ENCODE measurements around the gene PRKAG2.

Gene PRKAG2

GRCh38 chr7:151704299-151704959 is 172.5 kb downstream of the PRKAG2 start:
- H4K8ac ChIP-seq (ENCODE audit: low read depth, low read length), result no peak overlapping the region
- no peak overlapping the region for H3K4ac ChIP-seq (ENCODE audit: low read depth, low read length)
- no peaks in the 10 kb centered on the region for H3K9me3 ChIP-seq (ENCODE audit: insufficient read depth, low read depth, low read length)
- DNase-seq, result peak in 1 of 2 donors; percentile 59
- no peaks in the 10 kb centered on the region for H3K79me2 ChIP-seq (ENCODE audit: control insufficient read depth, insufficient read depth, low read length, poor library complexity)
- H3K4me2 ChIP-seq (ENCODE audit: low read length), result no peak overlapping the region
- no peak overlapping the region for H2BK5ac ChIP-seq (ENCODE audit: low read depth, low read length, poor library complexity)
- H3K14ac ChIP-seq (ENCODE audit: low read length), result no peak overlapping the region
- H4K91ac ChIP-seq (ENCODE audit: low read depth, low read length), result no peak overlapping the region
- no peak overlapping the region for H3K9ac ChIP-seq (ENCODE audit: low read length)
- no peak overlapping the region for H3K4me3 ChIP-seq (ENCODE audit: low read depth, low read length)
- no peaks in the 10 kb centered on the region for H3K27me3 ChIP-seq (ENCODE audit: insufficient read depth, low read length)
- no peaks in the 10 kb centered on the region for H3K36me3 ChIP-seq (ENCODE audit: control insufficient read depth in 1 of 2, insufficient read depth in 2 of 2, low read length in 2 of 2)
- H2BK120ac ChIP-seq (ENCODE audit: insufficient read depth, low read length, poor library complexity), result no peak overlapping the region
- H2AK5ac ChIP-seq (ENCODE audit: low read length), result no peak overlapping the region
- no peak overlapping the region for H3K18ac ChIP-seq (ENCODE audit: low read length)
- no peak overlapping the region for H2AFZ ChIP-seq (ENCODE audit: insufficient read depth, low read length, poor library complexity)
- no peak overlapping the region for H3K27ac ChIP-seq (ENCODE audit: low read depth, low read length)
- no peak overlapping the region for H2BK12ac ChIP-seq (ENCODE audit: low read length)
- WGBS (ENCODE audit: extremely low coverage, insufficient coverage, insufficient read length), result no CpG with 5 or more reads among the region's 15 CpGs
- H4K12ac ChIP-seq (ENCODE audit: low read depth, low read length), result no peak overlapping the region
- H3K4me1 ChIP-seq (ENCODE audit: control insufficient read depth in 1 of 2, insufficient read depth in 2 of 2, low read length in 2 of 2), result peaks cover 4 to 16% of the 10 kb centered on the region in 2 experiments
- H3K23ac ChIP-seq (ENCODE audit: low read length), result no peak overlapping the region
- peaks cover 7% of the 10 kb centered on the region for H3K79me1 ChIP-seq (ENCODE audit: low read length)

DNA sequence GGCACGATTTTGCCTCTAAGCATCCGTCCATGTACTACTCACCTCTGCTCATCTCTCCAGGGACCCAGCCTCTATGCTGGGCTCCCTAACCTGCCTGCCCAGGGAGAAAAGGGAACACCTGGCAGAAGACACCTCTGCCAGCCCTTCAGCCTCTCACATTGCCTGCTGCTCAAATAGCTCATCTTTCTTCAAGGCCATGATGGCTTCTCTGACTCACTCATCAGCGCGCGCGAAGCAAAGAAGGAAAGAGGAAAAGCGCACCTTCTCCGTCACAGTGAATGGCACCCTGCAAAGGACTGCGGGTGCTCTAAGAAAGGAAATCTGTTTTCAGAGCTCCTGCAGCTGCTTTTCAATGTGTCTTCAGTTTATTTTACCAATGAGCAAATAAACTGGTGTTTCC is 174.0 kb downstream of the PRKAG2 start:
- peaks cover 4% of the 10 kb centered on the region for H3K9me3 ChIP-seq (ENCODE audit: insufficient read depth, low read depth, low read length)
- WGBS (ENCODE audit: extremely low coverage, insufficient coverage, insufficient read length), result no CpG with 5 or more reads among the region's 9 CpGs
- H3K4me2 ChIP-seq (ENCODE audit: low read length), result no peak overlapping the region

DNA sequence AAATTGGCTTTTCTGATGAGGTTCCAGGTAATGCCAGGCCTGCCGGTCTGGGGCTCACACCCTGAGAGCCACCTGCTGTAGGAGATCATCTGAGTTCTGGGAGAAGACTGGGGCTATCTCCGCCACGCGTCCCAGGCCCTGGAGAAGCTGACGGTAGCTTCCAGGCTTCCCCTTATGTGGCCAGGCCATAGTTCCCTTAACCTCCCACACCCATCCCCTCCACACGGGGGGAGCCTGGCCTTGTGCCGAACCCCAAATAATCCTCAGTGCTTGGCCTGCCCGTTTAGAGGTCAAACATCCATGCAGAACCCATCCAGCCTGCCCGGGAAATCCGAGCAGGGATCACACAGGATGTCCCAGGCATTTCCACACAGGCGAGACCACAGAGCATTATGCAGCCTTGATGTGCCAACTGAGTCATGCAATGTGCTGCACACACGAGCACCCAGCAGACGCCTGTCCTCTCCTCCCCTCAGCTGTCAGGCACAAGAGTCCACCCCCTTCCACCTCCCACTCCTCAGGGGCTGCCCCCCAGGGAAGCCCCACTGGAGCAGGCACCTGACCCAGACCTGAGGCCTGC is 176.2 kb downstream of the PRKAG2 start:
- Histone ChIP-seq H3K27me3 (ENCODE audit: insufficient read depth, low read length) (no peaks in the 10 kb centered on the region), H3K23ac (ENCODE audit: low read length) (no peak overlapping the region), H3K14ac (ENCODE audit: low read length) (no peak overlapping the region), H3K4me3 (ENCODE audit: low read depth, low read length) (no peak overlapping the region), H4K12ac (ENCODE audit: low read depth, low read length) (no peak overlapping the region), H3K27ac (ENCODE audit: low read depth, low read length) (no peak overlapping the region), H3K18ac (ENCODE audit: low read length) (no peak overlapping the region), H3K9me3 (ENCODE audit: insufficient read depth, low read depth, low read length) (peaks cover 4% of the 10 kb centered on the region), H3K4me1 (ENCODE audit: control insufficient read depth in 1 of 2, insufficient read depth in 2 of 2, low read length in 2 of 2) (peaks cover 6 to 14% of the 10 kb centered on the region in 2 experiments), H4K91ac (ENCODE audit: low read depth, low read length) (no peak overlapping the region), H2AK5ac (ENCODE audit: low read length) (no peak overlapping the region), H2BK5ac (ENCODE audit: low read depth, low read length, poor library complexity) (no peak overlapping the region), H3K9ac (ENCODE audit: low read length) (no peak overlapping the region), H3K79me2 (ENCODE audit: control insufficient read depth, insufficient read depth, low read length, poor library complexity) (no peaks in the 10 kb centered on the region), H3K4me2 (ENCODE audit: low read length) (no peak overlapping the region), H3K36me3 (ENCODE audit: control insufficient read depth in 1 of 2, insufficient read depth in 2 of 2, low read length in 2 of 2) (no peaks in the 10 kb centered on the region), H2BK12ac (ENCODE audit: low read length) (no peak overlapping the region), H3K79me1 (ENCODE audit: low read length) (peaks cover 13% of the 10 kb centered on the region), H2BK120ac (ENCODE audit: insufficient read depth, low read length, poor library complexity) (no peak overlapping the region), H3K4ac (ENCODE audit: low read depth, low read length) (no peak overlapping the region), H2AFZ (ENCODE audit: insufficient read depth, low read length, poor library complexity) (no peak overlapping the region), H4K8ac (ENCODE audit: low read depth, low read length) (no peak overlapping the region)
- no CpG with 5 or more reads among the region's 13 CpGs for WGBS (ENCODE audit: extremely low coverage, insufficient coverage, insufficient read length)
- DNase-seq, result no peak

More for the DNA sequence above, 174.0 kb downstream of the PRKAG2 start:
- H2BK12ac ChIP-seq (ENCODE audit: low read length), result peak overlapping the region; percentile 32
- peaks cover 7% of the 10 kb centered on the region for H3K79me1 ChIP-seq (ENCODE audit: low read length)
- no peak overlapping the region for H2BK5ac ChIP-seq (ENCODE audit: low read depth, low read length, poor library complexity)
- H2AFZ ChIP-seq (ENCODE audit: insufficient read depth, low read length, poor library complexity), result no peak overlapping the region
- H4K91ac ChIP-seq (ENCODE audit: low read depth, low read length), result no peak overlapping the region
- no peak overlapping the region for H3K4me3 ChIP-seq (ENCODE audit: low read depth, low read length)
- no peak overlapping the region for H4K8ac ChIP-seq (ENCODE audit: low read depth, low read length)
- H3K27me3 ChIP-seq (ENCODE audit: insufficient read depth, low read length), result no peaks in the 10 kb centered on the region
- no peak overlapping the region for H2BK120ac ChIP-seq (ENCODE audit: insufficient read depth, low read length, poor library complexity)
- no peak overlapping the region for H3K27ac ChIP-seq (ENCODE audit: low read depth, low read length)
- H3K79me2 ChIP-seq (ENCODE audit: control insufficient read depth, insufficient read depth, low read length, poor library complexity), result no peaks in the 10 kb centered on the region
- peaks cover 4 to 16% of the 10 kb centered on the region in 2 experiments for H3K4me1 ChIP-seq (ENCODE audit: control insufficient read depth in 1 of 2, insufficient read depth in 2 of 2, low read length in 2 of 2)
- no peak overlapping the region for H3K14ac ChIP-seq (ENCODE audit: low read length)
- DNase-seq, result peak; percentile 65 to 75
- H3K9ac ChIP-seq (ENCODE audit: low read length), result no peak overlapping the region
- H3K36me3 ChIP-seq (ENCODE audit: control insufficient read depth in 1 of 2, insufficient read depth in 2 of 2, low read length in 2 of 2), result no peaks in the 10 kb centered on the region
- H2AK5ac ChIP-seq (ENCODE audit: low read length), result no peak overlapping the region
- H4K12ac ChIP-seq (ENCODE audit: low read depth, low read length), result no peak overlapping the region
- no peak overlapping the region for H3K23ac ChIP-seq (ENCODE audit: low read length)
- no peak overlapping the region for H3K4ac ChIP-seq (ENCODE audit: low read depth, low read length)
- H3K18ac ChIP-seq (ENCODE audit: low read length), result no peak overlapping the region

DNA sequence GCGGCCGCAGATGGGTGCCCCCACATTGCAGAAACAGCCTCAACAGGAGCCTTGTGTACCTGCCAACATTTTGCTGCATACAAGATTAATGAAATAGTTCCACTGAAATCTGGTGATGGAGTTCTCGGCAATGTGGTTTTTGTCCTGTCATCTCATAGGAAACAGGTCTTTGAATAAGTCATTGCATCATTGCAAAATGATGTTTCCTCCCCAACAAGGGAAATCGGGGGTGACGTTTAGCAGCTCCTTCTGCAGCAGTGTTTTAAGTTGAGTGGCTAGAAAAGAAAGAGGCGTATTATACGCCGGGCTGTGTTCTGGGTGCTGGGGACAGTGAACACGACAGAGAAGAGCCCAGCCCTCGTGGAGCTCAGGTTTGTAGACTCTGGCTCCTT is 177.0 kb downstream of the PRKAG2 start:
- WGBS (ENCODE audit: extremely low coverage, insufficient coverage, insufficient read length), result no CpG with 5 or more reads among the region's 10 CpGs

More for the DNA sequence above, 177.0 kb downstream of the PRKAG2 start:
- Histone ChIP-seq H3K9me3 (ENCODE audit: insufficient read depth, low read depth, low read length) (peaks cover 4% of the 10 kb centered on the region), H4K8ac (ENCODE audit: low read depth, low read length) (no peak overlapping the region), H2BK5ac (ENCODE audit: low read depth, low read length, poor library complexity) (no peak overlapping the region), H4K12ac (ENCODE audit: low read depth, low read length) (no peak overlapping the region), H3K9ac (ENCODE audit: low read length) (no peak overlapping the region), H3K27me3 (ENCODE audit: insufficient read depth, low read length) (no peaks in the 10 kb centered on the region), H2AK5ac (ENCODE audit: low read length) (no peak overlapping the region), H3K4me3 (ENCODE audit: low read depth, low read length) (no peak overlapping the region), H3K4me2 (ENCODE audit: low read length) (no peak overlapping the region), H3K14ac (ENCODE audit: low read length) (no peak overlapping the region), H4K91ac (ENCODE audit: low read depth, low read length) (no peak overlapping the region), H3K79me2 (ENCODE audit: control insufficient read depth, insufficient read depth, low read length, poor library complexity) (no peaks in the 10 kb centered on the region), H3K4me1 (ENCODE audit: control insufficient read depth in 1 of 2, insufficient read depth in 2 of 2, low read length in 2 of 2) (peaks cover 11 to 16% of the 10 kb centered on the region in 2 experiments), H3K18ac (ENCODE audit: low read length) (no peak overlapping the region), H3K79me1 (ENCODE audit: low read length) (peaks cover 13% of the 10 kb centered on the region), H3K27ac (ENCODE audit: low read depth, low read length) (no peak overlapping the region), H3K4ac (ENCODE audit: low read depth, low read length) (no peak overlapping the region), H2AFZ (ENCODE audit: insufficient read depth, low read length, poor library complexity) (no peak overlapping the region), H3K36me3 (ENCODE audit: control insufficient read depth in 1 of 2, insufficient read depth in 2 of 2, low read length in 2 of 2) (no peaks in the 10 kb centered on the region), H2BK12ac (ENCODE audit: low read length) (no peak overlapping the region), H3K23ac (ENCODE audit: low read length) (no peak overlapping the region), H2BK120ac (ENCODE audit: insufficient read depth, low read length, poor library complexity) (no peak overlapping the region)
- no peak for DNase-seq

All from trophoblast cell (in vitro differentiated cells and primary cell).